ENCODE measurements around the gene CIAO2B.

CIAO2B gene

DNA sequence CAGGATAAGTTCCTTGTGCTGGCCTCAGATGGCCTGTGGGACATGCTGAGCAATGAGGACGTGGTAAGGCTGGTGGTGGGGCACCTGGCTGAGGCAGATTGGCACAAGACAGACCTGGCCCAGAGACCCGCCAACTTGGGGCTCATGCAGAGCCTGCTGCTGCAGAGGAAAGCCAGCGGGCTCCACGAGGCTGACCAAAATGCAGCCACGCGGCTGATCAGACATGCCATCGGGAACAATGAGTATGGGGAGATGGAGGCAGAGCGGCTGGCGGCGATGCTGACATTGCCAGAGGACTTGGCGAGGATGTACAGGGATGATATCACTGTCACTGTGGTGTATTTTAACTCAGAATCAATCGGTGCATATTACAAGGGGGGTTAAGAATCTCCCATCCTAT lies 48.7 kb downstream of the CIAO2B start:
- no peak for DNase-seq

DNA sequence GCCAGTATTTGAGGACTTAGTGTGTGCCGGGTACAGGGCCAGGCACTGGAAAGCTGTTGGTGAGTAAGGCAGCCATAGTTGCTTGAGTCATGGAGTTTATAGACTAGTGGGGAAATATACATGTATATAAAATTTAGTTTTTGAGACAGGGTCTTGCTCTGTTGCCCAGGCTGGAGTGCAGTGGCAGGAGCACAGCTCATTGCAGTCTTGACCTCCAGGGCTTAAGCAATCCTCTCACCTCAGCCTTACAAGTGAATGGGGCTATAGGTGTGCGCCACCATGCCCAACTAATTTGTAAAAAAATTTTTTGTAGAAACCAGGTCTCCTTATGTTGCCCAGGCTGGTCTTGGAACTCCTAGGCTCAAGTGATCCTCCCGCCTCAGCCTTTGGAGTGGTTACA lies 51.5 kb downstream of the CIAO2B start:
- DNase-seq: no peak
